Stomach (tissue), 4 donors: ENCODE results near the gene TRANK1.
A peak's percentile ranks its signal among the peaks of the same experiment; 100 is the strongest.

Experiments
- CTCF ChIP-seq, 7 experiments: fragments of 450-650 bp in 4 of 7; fragments of 200-600 bp in 3 of 7; sonication (generic) in 3 of 7; IDR thresholded peaks; one replicate each; pipeline ENCODE4 v1.5.1; 2016 to 2019; ENCODE audit warnings: antibody characterized with exemption in 7 of 7, control low read depth in 2 of 7, mild to moderate bottlenecking in 1 of 7
- EP300 ChIP-seq: sonication (generic); formaldehyde crosslinking; IDR thresholded peaks from one replicate; pipeline ENCODE4 v1.6.1; 2017; ENCODE audit warnings: antibody characterized with exemption
- POLR2A ChIP-seq, 4 donors: fragments of 450-650 bp; IDR thresholded peaks; one replicate each; pipeline ENCODE4 v1.6.1; 2016; ENCODE audit warnings: antibody characterized with exemption in 4 of 4, control low read depth in 2 of 4, mild to moderate bottlenecking in 1 of 4, moderate library complexity in 1 of 4
- POLR2AphosphoS5 ChIP-seq, 3 donors: sonication (generic); formaldehyde crosslinking; IDR thresholded peaks; one replicate each; pipeline ENCODE4 v1.6.1; 2016; ENCODE audit warnings: antibody characterized with exemption in 3 of 3

- no peak for TF ChIP-seq POLR2AphosphoS5 (IDR thresholded peaks at IDR 0.05)
- peak in 3 of 7 experiments; percentile 30 to 48 (median 47) for TF ChIP-seq CTCF (IDR thresholded peaks at IDR 0.05)
- TF ChIP-seq EP300: no peak
- no peak for TF ChIP-seq POLR2A (IDR thresholded peaks at IDR 0.05)
Observed at GRCh38 chr3:36904641-36905040, 40.2 kb downstream of the TRANK1 start.
